HepG2 (cell line): Measurements from ENCODE around the gene URAD. TPM values are rescaled to one million over a fixed set of nuclear protein-coding genes. Genes with fewer than 3 reads are reported as not detected.

Source experiments
- ATAC-seq: fragments of 200-7000 bp; cut with Tn5 transposase; 3 replicates; pipeline ENCODE4 v1.9.1; 2020; ENCODE audit warnings: mild to moderate bottlenecking, moderate library complexity
- BruUV-seq: library from RNA; stranded (reverse); fragments of 400-500 nt; replicated peaks from 2 replicates; lab custom pipeline; 2021; lab: Mats Ljungman, UMichigan
- CTCF ChIA-PET: fragments of 300-600 bp; formaldehyde crosslinking; extraction: SDS; loops from one replicate; lab custom pipeline; 2021; ENCODE audit warnings: low total read pairs, inconsistent platforms, low intra/inter-chr PET ratio; lab: Yijun Ruan, JAX
- POLR2A ChIA-PET: fragments of 350-600 bp; sonication (Branson Sonifier 250); formaldehyde crosslinking; loops from one replicate; lab custom pipeline; 2020; ENCODE audit warnings: antibody characterized with exemption, inconsistent platforms; lab: Yijun Ruan, JAX
- DNase-seq: peaks from one replicate; pipeline ENCODE4 v3.0.0-alpha.2; 2015; ENCODE audit warnings: low spot score
- FAIRE-seq: peaks from 3 replicates; lab custom pipeline; 2011; peaks lifted over from hg19 to GRCh38; lab: Jason Lieb, UNC
- H2AFZ ChIP-seq: one replicate; pipeline ENCODE4 v1.6.1; 2011; ENCODE audit warnings: low read length, inconsistent platforms
- H3K27ac ChIP-seq: fragments of 300-600 bp; 3 replicates; pipeline ENCODE4 v1.8.0; 2011; ENCODE audit warnings: mixed run types, mild to moderate bottlenecking, mixed read lengths, low read length, inconsistent platforms; ENCODE audit not compliant: insufficient read depth; ENCODE audit errors: extremely low read length
- H3K27me3 ChIP-seq, 2 experiments: fragments of 200-600 bp in 1 of 2; 2 replicates in 1 of 2; 3 replicates in 1 of 2; pipeline versions ENCODE4 v1.6.0 to v1.8.0; 2011; ENCODE audit warnings: low read length in 2 of 2, mild to moderate bottlenecking in 2 of 2, moderate library complexity in 2 of 2, inconsistent platforms in 1 of 2; ENCODE audit not compliant: insufficient read depth in 2 of 2, control insufficient read depth in 1 of 2
- H3K36me3 ChIP-seq, 2 experiments: fragments of 200-600 bp in 1 of 2; replicated peaks in 1 of 2; 2 replicates in 1 of 2; 3 replicates in 1 of 2; pipeline versions ENCODE4 v1.5.1 to v1.8.0; 2011; ENCODE audit warnings: low read length in 2 of 2, inconsistent platforms in 1 of 2; ENCODE audit not compliant: insufficient read depth in 2 of 2, control insufficient read depth in 1 of 2
- H3K4me1 ChIP-seq: 2 replicates; pipeline ENCODE4 v1.5.1; 2012; ENCODE audit warnings: low read length, inconsistent platforms; ENCODE audit not compliant: insufficient read depth
- H3K4me2 ChIP-seq: 2 replicates; pipeline ENCODE4 v1.6.0; 2011; ENCODE audit warnings: low read depth, low read length, inconsistent platforms
- H3K4me3 ChIP-seq, 3 experiments: fragments of 200-600 bp in 1 of 3; sonication (generic), shearing (Covaris generic) in 1 of 3; replicated peaks in 1 of 3; 2 replicates each; pipeline ENCODE4 v1.5.1; 2011 to 2016; ENCODE audit warnings: low read length in 3 of 3, inconsistent platforms in 2 of 3, low read depth in 2 of 3, mild to moderate bottlenecking in 2 of 3, control low read depth in 1 of 3, mixed read lengths in 1 of 3; ENCODE audit not compliant: insufficient read depth in 1 of 3
- H3K79me2 ChIP-seq: one replicate; pipeline ENCODE4 v1.6.1; 2011; ENCODE audit warnings: low read length, inconsistent platforms; ENCODE audit not compliant: insufficient read depth
- H3K9ac ChIP-seq: 2 replicates; pipeline ENCODE4 v1.6.0; 2011; ENCODE audit warnings: mild to moderate bottlenecking, low read depth, low read length, inconsistent platforms; ENCODE audit not compliant: insufficient read depth
- H3K9me3 ChIP-seq: 2 replicates; pipeline ENCODE4 v1.5.1; 2012; ENCODE audit warnings: mild to moderate bottlenecking, low read length
- H4K20me1 ChIP-seq: 2 replicates; pipeline ENCODE4 v1.6.0; 2011; ENCODE audit warnings: inconsistent platforms, mild to moderate bottlenecking, low read length, moderate library complexity; ENCODE audit not compliant: insufficient read depth
- HDAC2 ChIP-seq: sonication (generic); formaldehyde crosslinking; IDR thresholded peaks from 2 replicates; pipeline ENCODE4 v1.4.0; 2020; ENCODE audit warnings: missing genetic modification reagents
- MAF1 ChIP-seq: sonication (generic); formaldehyde crosslinking; IDR thresholded peaks from 2 replicates; pipeline ENCODE4 v1.5.0; 2020; ENCODE audit warnings: missing genetic modification reagents, borderline replicate concordance
- MTF1 ChIP-seq: sonication (generic); formaldehyde crosslinking; IDR thresholded peaks from 2 replicates; pipeline ENCODE4 v1.5.0; 2020; ENCODE audit warnings: missing genetic modification reagents
- SP140L ChIP-seq: sonication (generic); formaldehyde crosslinking; IDR thresholded peaks from 2 replicates; pipeline ENCODE4 v1.4.0; 2020; ENCODE audit warnings: missing genetic modification reagents, borderline replicate concordance
- SP2 ChIP-seq: sonication (generic); formaldehyde crosslinking; IDR thresholded peaks from 2 replicates; pipeline ENCODE4 v1.5.1; 2020; ENCODE audit warnings: mild to moderate bottlenecking, missing genetic modification reagents
- SSRP1 ChIP-seq: IDR thresholded peaks from 2 replicates; pipeline ENCODE4 v1.6.1; 2016; ENCODE audit warnings: control low read depth
- TARDBP ChIP-seq: sonication (generic); formaldehyde crosslinking; IDR thresholded peaks from 2 replicates; pipeline ENCODE4 v1.8.0; 2022; ENCODE audit warnings: mild to moderate bottlenecking, missing genetic modification reagents
- ZNF205 ChIP-seq: IDR thresholded peaks from 2 replicates; pipeline ENCODE4 v1.6.1; 2018; ENCODE audit warnings: missing biosample characterization, missing genetic modification reagents
- ZNF549 ChIP-seq: sonication (generic); formaldehyde crosslinking; IDR thresholded peaks from 2 replicates; pipeline ENCODE4 v1.5.0; 2020; ENCODE audit warnings: missing genetic modification reagents
- ZNF629 ChIP-seq: sonication (generic); formaldehyde crosslinking; conservative IDR thresholded peaks from 2 replicates; pipeline ENCODE4 v1.5.0; 2020; ENCODE audit warnings: missing genetic modification reagents
- WGBS: methylation state at CpG from one replicate; pipeline ENCODE4 v1.1.6; 2017; ENCODE audit warnings: low lambda C conversion rate; 5-methylcytosine and 5-hydroxymethylcytosine counted together
- in situ Hi-C: cut with HindIII; loops from 2 replicates; pipeline ENCODE4 v1.10.0; 2017; ENCODE audit warnings: low pct_unique_long_range_greater_than_20kb; ENCODE audit not compliant: extremely low pct_ligation_motif_present
- intact Hi-C: fragments of 100-400 bp; cut with micrococcal nuclease; formaldehyde crosslinking; loops from one replicate; pipeline ENCODE4 v1.10.0; 2022; ENCODE audit not compliant: unreplicated experiment
- polyA plus RNA-seq, 8 experiments: library from polyadenylated mRNA; depleted of rRNA in 3 of 8; stranded (reverse) in 7 of 8; unstranded in 1 of 8; fragments of >200 nt; fragmentation: Illumina TruSeq in 4 of 8; extraction: Trizol in 4 of 8; gene quantifications; 2 replicates each; pipeline versions ENCODE4 v1.2.1 to v1.2.3, GENCODE V29; 2011 to 2016; ENCODE audit warnings: low read depth in 4 of 8, missing spikeins in 1 of 8, mixed read lengths in 1 of 8; ENCODE audit not compliant: insufficient read depth in 1 of 8
- total RNA-seq, 5 experiments: library from RNA; depleted of rRNA; stranded (reverse); fragments of >200 nt; fragmentation: Illumina TruSeq; extraction: Trizol; gene quantifications; 2 replicates each; pipeline ENCODE4 v1.2.3, GENCODE V29; 2016; ENCODE audit warnings: low read depth in 1 of 5
- TF ChIP-seq, protein P1 (sequence below): sonication (generic); formaldehyde crosslinking; IDR thresholded peaks from 2 replicates; pipeline ENCODE4 v1.8.0; 2023; ENCODE audit warnings: mild to moderate bottlenecking, missing genetic modification reagents
- TF ChIP-seq, protein P2 (sequence below): sonication (generic); formaldehyde crosslinking; IDR thresholded peaks from 2 replicates; pipeline ENCODE4 v1.9.0; 2022; ENCODE audit warnings: missing genetic modification reagents, mild to moderate bottlenecking, borderline replicate concordance
- TF ChIP-seq, protein P3 (sequence below), 2 experiments: sonication (generic) in 1 of 2; formaldehyde crosslinking in 1 of 2; IDR thresholded peaks; 2 replicates each; pipeline versions ENCODE4 v1.6.1 to v1.9.0; 2014 to 2022; ENCODE audit warnings: antibody characterized with exemption in 1 of 2, borderline replicate concordance in 1 of 2, inconsistent platforms in 1 of 2, low read depth in 1 of 2, missing genetic modification reagents in 1 of 2
- TF ChIP-seq, protein P4 (sequence below): sonication (generic); formaldehyde crosslinking; IDR thresholded peaks from 2 replicates; pipeline ENCODE4 v1.5.1; 2020; ENCODE audit warnings: mild to moderate bottlenecking, missing genetic modification reagents, borderline replicate concordance

Gene URAD
- total and polyA plus RNA-seq, 2 of the 13 experiments (the other 11 are each of a cell fraction or from before 2014, with no cell fraction given) = not detected

DNA sequence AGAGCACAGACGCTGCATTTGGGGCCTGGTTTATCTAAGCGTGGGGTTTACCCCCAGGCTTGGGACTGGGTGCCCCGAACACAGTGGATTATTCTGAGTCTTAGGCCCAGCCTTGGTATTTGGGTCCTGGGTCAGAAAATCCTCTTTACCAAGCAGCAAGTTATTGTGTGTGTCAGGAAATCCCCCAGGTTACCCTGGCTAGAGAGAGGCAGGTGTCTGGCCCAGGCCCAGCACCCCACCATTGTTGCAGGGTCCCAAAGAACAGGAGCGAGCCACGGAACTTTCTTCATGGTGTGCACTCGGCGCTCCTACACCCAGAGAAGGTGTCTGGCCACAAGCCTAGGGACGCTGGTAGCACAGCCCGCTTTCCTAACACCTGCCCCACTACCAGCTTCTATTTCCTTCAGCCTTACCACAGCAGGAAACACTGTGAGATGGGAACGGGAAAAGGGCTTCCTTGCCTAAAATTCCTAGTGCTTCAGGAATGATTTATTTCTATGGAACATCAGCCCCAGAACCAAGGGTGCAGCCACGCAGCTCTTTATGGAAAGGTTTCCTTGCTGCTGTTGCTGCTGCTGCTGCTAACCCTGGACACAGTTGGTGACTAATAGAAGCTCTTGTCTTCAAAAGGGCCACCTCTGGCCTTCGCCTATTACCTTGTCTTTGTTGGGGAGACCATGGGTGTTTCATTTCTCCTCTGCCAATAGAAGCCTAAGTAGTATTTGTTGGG lies 12.0 kb downstream of the URAD start:
- intact Hi-C loops (no loop called here), in situ Hi-C loops (loop anchor here (10.0 to 25.0 kb wide), 2 partner anchors 489 to 612 kb away; no protein-coding TSS in a partner anchor)
- H3K27me3 ChIP-seq = peaks cover 10 to 67% of the 10 kb centered on the region in 2 experiments
- H3K27ac ChIP-seq = no peak overlapping the region
- FAIRE-seq (no peak), ATAC-seq (no peak), DNase-seq (no peak)
- POLR2A ChIA-PET = interaction anchor here (1.3 kb wide), 1 partner anchor 16 kb away, joined by 3 read pairs; no protein-coding TSS in a partner anchor
- no peak overlapping the region for H2AFZ ChIP-seq
- no peaks in the 10 kb centered on the region for H3K9me3 ChIP-seq
- H3K9ac ChIP-seq = no peak overlapping the region
- no TSS peak for BruUV-seq
- H3K4me1 ChIP-seq = peaks cover 13% of the 10 kb centered on the region
- WGBS = 50% methylated on average over 10 of the region's 12 CpGs
- CTCF ChIA-PET = no interaction called here
- no peak overlapping the region for H3K4me3 ChIP-seq
- H4K20me1 ChIP-seq = no peaks in the 10 kb centered on the region
- no peaks in the 10 kb centered on the region for H3K79me2 ChIP-seq
- H3K36me3 ChIP-seq = no peaks in the 10 kb centered on the region
- no peak overlapping the region for H3K4me2 ChIP-seq
- TF ChIP-seq, protein P1, sequence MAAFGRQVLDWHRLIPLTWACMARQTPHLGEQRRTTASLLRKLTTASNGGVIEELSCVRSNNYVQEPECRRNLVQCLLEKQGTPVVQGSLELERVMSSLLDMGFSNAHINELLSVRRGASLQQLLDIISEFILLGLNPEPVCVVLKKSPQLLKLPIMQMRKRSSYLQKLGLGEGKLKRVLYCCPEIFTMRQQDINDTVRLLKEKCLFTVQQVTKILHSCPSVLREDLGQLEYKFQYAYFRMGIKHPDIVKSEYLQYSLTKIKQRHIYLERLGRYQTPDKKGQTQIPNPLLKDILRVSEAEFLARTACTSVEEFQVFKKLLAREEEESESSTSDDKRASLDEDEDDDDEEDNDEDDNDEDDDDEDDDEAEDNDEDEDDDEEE = no peak
- TF ChIP-seq MTF1 (CRISPR knock-in tag) = no peak
- no peak for TF ChIP-seq SP2 (CRISPR knock-in tag)
- TF ChIP-seq, protein P2, sequence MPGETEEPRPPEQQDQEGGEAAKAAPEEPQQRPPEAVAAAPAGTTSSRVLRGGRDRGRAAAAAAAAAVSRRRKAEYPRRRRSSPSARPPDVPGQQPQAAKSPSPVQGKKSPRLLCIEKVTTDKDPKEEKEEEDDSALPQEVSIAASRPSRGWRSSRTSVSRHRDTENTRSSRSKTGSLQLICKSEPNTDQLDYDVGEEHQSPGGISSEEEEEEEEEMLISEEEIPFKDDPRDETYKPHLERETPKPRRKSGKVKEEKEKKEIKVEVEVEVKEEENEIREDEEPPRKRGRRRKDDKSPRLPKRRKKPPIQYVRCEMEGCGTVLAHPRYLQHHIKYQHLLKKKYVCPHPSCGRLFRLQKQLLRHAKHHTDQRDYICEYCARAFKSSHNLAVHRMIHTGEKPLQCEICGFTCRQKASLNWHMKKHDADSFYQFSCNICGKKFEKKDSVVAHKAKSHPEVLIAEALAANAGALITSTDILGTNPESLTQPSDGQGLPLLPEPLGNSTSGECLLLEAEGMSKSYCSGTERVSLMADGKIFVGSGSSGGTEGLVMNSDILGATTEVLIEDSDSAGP = no peak
- TF ChIP-seq SSRP1 = no peak
- no peak for TF ChIP-seq SP140L (CRISPR knock-in tag)
- no peak for TF ChIP-seq ZNF629 (CRISPR knock-in tag)
- no peak for TF ChIP-seq ZNF205 (CRISPR knock-in tag)
- TF ChIP-seq, protein P3, sequence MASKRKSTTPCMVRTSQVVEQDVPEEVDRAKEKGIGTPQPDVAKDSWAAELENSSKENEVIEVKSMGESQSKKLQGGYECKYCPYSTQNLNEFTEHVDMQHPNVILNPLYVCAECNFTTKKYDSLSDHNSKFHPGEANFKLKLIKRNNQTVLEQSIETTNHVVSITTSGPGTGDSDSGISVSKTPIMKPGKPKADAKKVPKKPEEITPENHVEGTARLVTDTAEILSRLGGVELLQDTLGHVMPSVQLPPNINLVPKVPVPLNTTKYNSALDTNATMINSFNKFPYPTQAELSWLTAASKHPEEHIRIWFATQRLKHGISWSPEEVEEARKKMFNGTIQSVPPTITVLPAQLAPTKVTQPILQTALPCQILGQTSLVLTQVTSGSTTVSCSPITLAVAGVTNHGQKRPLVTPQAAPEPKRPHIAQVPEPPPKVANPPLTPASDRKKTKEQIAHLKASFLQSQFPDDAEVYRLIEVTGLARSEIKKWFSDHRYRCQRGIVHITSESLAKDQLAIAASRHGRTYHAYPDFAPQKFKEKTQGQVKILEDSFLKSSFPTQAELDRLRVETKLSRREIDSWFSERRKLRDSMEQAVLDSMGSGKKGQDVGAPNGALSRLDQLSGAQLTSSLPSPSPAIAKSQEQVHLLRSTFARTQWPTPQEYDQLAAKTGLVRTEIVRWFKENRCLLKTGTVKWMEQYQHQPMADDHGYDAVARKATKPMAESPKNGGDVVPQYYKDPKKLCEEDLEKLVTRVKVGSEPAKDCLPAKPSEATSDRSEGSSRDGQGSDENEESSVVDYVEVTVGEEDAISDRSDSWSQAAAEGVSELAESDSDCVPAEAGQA (IDR thresholded peaks at IDR 0.05; ENCODE audit: low read depth) = no peak
- TF ChIP-seq, protein P3 (CRISPR knock-in tag; IDR thresholded peaks at IDR 0.05; ENCODE audit: borderline replicate concordance) = no peak
- no peak for TF ChIP-seq MAF1 (CRISPR knock-in tag)
- TF ChIP-seq, protein P4, sequence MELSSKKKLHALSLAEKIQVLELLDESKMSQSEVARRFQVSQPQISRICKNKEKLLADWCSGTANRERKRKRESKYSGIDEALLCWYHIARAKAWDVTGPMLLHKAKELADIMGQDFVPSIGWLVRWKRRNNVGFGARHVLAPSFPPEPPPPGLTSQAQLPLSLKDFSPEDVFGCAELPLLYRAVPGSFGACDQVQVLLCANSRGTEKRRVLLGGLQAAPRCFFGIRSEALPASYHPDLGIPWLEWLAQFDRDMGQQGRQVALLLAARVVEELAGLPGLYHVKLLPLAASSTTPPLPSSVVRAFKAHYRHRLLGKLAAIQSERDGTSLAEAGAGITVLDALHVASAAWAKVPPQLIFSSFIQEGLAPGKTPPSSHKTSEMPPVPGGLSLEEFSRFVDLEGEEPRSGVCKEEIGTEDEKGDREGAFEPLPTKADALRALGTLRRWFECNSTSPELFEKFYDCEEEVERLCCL = no peak
- no peak for TF ChIP-seq ZNF549 (CRISPR knock-in tag)
- no peak for TF ChIP-seq TARDBP (CRISPR knock-in tag)
- no peak for TF ChIP-seq HDAC2 (CRISPR knock-in tag)
